Measurements from ENCODE around the gene RAB40C.
"Not testable (repeated sequence)": the region's sequence is repeated elsewhere in the genome, so short reads cannot be mapped to it uniquely, and the experiment has no call there.

The RAB40C gene

GRCh38 chr16:591231-591630, 1.4 kb downstream of the RAB40C start:
- DNase-seq, result no peak

- no peak for DNase-seq
Measured at GRCh38 chr16:591892-592517, 2.1 kb downstream of the RAB40C start.

GRCh38 chr16:592518-593306, 2.8 kb downstream of the RAB40C start:
- no peak for DNase-seq

GRCh38 chr16:593406-593805, 3.5 kb downstream of the RAB40C start:
- DNase-seq, result no peak

- no peak for DNase-seq
Measured at GRCh38 chr16:593807-594206, 3.9 kb downstream of the RAB40C start.

- no peak for DNase-seq
Measured at GRCh38 chr16:595094-595528, 5.2 kb downstream of the RAB40C start.

GRCh38 chr16:595942-596735, 6.3 kb downstream of the RAB40C start:
- no peak for DNase-seq

- no peak for DNase-seq
Measured at GRCh38 chr16:596736-597060, 6.8 kb downstream of the RAB40C start.

- not testable (repeated sequence) for DNase-seq
Measured at GRCh38 chr16:597655-598054, 7.8 kb downstream of the RAB40C start.

- DNase-seq, result no peak
Measured at GRCh38 chr16:598823-599739, 9.2 kb downstream of the RAB40C start.

- no peak for DNase-seq
Measured at GRCh38 chr16:600781-601180, 10.9 kb downstream of the RAB40C start.

GRCh38 chr16:603933-604332, 14.1 kb downstream of the RAB40C start:
- no peak for DNase-seq

- no peak for DNase-seq
Measured at GRCh38 chr16:606656-607307, 16.9 kb downstream of the RAB40C start.

GRCh38 chr16:608019-608418, 18.2 kb downstream of the RAB40C start:
- peak; percentile 27 for DNase-seq

GRCh38 chr16:609316-609715, 19.4 kb downstream of the RAB40C start:
- DNase-seq, result no peak

GRCh38 chr16:609984-610383, 20.1 kb downstream of the RAB40C start:
- no peak for DNase-seq

GRCh38 chr16:610513-611381, 20.9 kb downstream of the RAB40C start:
- DNase-seq, result peak; percentile 56

GRCh38 chr16:615122-615521, 25.3 kb downstream of the RAB40C start:
- no peak for DNase-seq

GRCh38 chr16:616733-617586, 27.1 kb downstream of the RAB40C start:
- DNase-seq, result no peak

- no peak for DNase-seq
Measured at GRCh38 chr16:617855-618254, 28.0 kb downstream of the RAB40C start.
